ENCODE measurements around the gene SLC26A3.

The SLC26A3 gene

DNA sequence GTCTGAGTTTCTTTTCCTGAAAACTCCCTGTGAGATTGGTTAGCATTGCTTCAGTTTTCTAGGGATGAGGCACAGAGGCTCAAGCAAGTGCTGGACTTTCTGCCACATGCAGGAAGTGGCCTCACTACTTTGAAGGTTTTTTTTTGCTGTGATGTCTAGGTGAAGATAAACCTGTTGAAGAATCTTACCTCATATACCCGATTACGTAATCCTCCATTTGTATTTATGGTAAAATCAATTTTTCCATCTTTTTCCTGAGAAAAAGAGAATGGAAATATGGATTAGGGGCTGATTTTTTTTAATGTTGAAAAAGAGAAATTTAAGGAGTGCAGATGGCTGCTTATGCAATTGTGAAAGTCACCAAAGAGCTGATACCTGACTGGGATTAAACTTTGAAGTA, 35.6 kb downstream of the SLC26A3 start:
- Histone ChIP-seq H3K9me3 (ENCODE audit: control insufficient read depth in 5 of 5, low read length in 5 of 5) (no peaks in the 10 kb centered on the region), H3K4me1 (ENCODE audit: control insufficient read depth in 5 of 5, insufficient read depth in 5 of 5, low read length in 5 of 5) (no peaks in the 10 kb centered on the region), H3K9ac (ENCODE audit: low read length in 5 of 5) (no peak overlapping the region), H3K27me3 (ENCODE audit: control insufficient read depth in 5 of 5, insufficient read depth in 4 of 5, low read length in 5 of 5) (no peaks in the 10 kb centered on the region), H3K36me3 (ENCODE audit: control insufficient read depth in 5 of 5, insufficient read depth in 5 of 5, low read length in 5 of 5) (no peaks in the 10 kb centered on the region), H3K27ac (ENCODE audit: low read depth, low read length) (no peak overlapping the region), H3K4me3 (ENCODE audit: low read depth in 1 of 5, low read length in 5 of 5) (no peak overlapping the region)

DNA sequence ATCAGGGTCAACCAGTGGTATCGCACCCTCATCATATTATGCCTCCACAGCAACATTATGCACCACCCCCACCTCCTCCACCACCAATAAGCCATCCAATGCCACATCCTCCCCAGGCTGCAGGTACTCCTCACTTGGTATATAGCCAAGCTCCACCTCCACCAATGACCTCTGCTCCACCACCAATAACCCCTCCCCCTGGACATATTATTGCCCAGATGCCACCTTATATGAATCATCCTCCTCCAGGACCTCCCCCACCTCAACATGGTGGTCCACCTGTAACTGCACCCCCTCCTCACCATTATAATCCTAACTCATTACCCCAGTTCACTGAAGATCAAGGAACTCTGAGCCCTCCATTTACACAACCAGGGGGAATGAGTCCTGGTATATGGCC, 44.4 kb downstream of the SLC26A3 start:
- no peaks in the 10 kb centered on the region for H3K27me3 ChIP-seq (ENCODE audit: control insufficient read depth in 5 of 5, insufficient read depth in 4 of 5, low read length in 5 of 5)
- no peaks in the 10 kb centered on the region for H3K9me3 ChIP-seq (ENCODE audit: control insufficient read depth in 5 of 5, low read length in 5 of 5)
- H3K36me3 ChIP-seq (ENCODE audit: control insufficient read depth in 5 of 5, insufficient read depth in 5 of 5, low read length in 5 of 5) = peaks cover 35 to 59% (median 52%) of the 10 kb centered on the region in 5 donors
- no peak overlapping the region for H3K4me3 ChIP-seq (ENCODE audit: low read depth in 1 of 5, low read length in 5 of 5)
- no peak overlapping the region for H3K9ac ChIP-seq (ENCODE audit: low read length in 5 of 5)
- H3K4me1 ChIP-seq (ENCODE audit: control insufficient read depth in 5 of 5, insufficient read depth in 5 of 5, low read length in 5 of 5) = no peaks in the 10 kb centered on the region
- H3K27ac ChIP-seq (ENCODE audit: low read depth, low read length) = no peak overlapping the region

DNA sequence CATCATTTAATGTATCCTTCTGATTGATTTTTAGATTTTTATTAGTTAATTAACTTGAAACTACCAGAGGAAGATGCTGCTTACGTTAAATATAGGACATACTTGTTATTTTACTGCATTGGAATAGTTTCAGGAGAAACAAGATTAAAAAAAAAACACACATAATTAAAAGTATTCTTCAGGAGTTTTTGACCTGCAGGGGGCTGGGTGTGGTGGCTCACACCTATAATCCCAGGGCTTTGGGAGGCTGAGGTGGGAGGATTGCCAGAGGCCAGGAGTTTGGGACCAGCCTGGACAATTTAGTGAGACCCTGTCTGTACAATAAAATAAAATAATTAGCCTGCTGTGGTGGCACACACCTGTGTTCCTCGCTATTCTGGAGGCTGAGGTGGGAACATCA, 48.4 kb downstream of the SLC26A3 start:
- H3K4me1 ChIP-seq (ENCODE audit: control insufficient read depth in 5 of 5, insufficient read depth in 5 of 5, low read length in 5 of 5) = no peaks in the 10 kb centered on the region
- H3K27ac ChIP-seq (ENCODE audit: low read depth, low read length) = no peak overlapping the region
- H3K36me3 ChIP-seq (ENCODE audit: control insufficient read depth in 5 of 5, insufficient read depth in 5 of 5, low read length in 5 of 5) = peaks cover 54 to 73% (median 62%) of the 10 kb centered on the region in 5 donors
- H3K9ac ChIP-seq (ENCODE audit: low read length in 5 of 5) = no peak overlapping the region
- no peaks in the 10 kb centered on the region for H3K9me3 ChIP-seq (ENCODE audit: control insufficient read depth in 5 of 5, low read length in 5 of 5)
- no peak overlapping the region for H3K4me3 ChIP-seq (ENCODE audit: low read depth in 1 of 5, low read length in 5 of 5)
- no peaks in the 10 kb centered on the region for H3K27me3 ChIP-seq (ENCODE audit: control insufficient read depth in 5 of 5, insufficient read depth in 4 of 5, low read length in 5 of 5)

DNA sequence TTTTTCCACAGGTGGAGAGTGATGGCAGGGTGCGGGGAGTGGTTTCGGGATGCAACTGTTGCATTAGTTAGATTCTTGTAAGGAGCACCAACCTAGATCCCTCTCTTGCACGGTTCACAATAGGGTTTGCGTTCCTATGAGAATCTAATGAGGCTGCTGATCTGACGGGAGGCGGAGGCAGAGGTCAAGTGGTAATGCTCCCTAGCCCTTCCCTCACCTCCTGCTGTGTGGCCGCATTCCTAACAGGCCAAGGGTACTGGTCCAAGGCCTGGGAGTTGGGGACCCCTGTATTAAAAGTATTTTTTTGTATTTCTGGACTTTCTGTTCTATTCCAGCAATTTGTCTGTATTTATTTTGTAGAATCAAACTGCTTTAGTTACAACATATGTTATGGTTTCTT, 51.9 kb downstream of the SLC26A3 start:
- no peaks in the 10 kb centered on the region for H3K27me3 ChIP-seq (ENCODE audit: control insufficient read depth in 5 of 5, insufficient read depth in 4 of 5, low read length in 5 of 5)
- H3K4me1 ChIP-seq (ENCODE audit: control insufficient read depth in 5 of 5, insufficient read depth in 5 of 5, low read length in 5 of 5) = peaks cover 0 to 4% (median 2%) of the 10 kb centered on the region in 5 donors
- no peaks in the 10 kb centered on the region for H3K9me3 ChIP-seq (ENCODE audit: control insufficient read depth in 5 of 5, low read length in 5 of 5)
- no peak overlapping the region for H3K4me3 ChIP-seq (ENCODE audit: low read depth in 1 of 5, low read length in 5 of 5)
- H3K27ac ChIP-seq (ENCODE audit: low read depth, low read length) = no peak overlapping the region
- H3K36me3 ChIP-seq (ENCODE audit: control insufficient read depth in 5 of 5, insufficient read depth in 5 of 5, low read length in 5 of 5) = peaks cover 30 to 51% (median 41%) of the 10 kb centered on the region in 5 donors
- H3K9ac ChIP-seq (ENCODE audit: low read length in 5 of 5) = no peak overlapping the region

DNA sequence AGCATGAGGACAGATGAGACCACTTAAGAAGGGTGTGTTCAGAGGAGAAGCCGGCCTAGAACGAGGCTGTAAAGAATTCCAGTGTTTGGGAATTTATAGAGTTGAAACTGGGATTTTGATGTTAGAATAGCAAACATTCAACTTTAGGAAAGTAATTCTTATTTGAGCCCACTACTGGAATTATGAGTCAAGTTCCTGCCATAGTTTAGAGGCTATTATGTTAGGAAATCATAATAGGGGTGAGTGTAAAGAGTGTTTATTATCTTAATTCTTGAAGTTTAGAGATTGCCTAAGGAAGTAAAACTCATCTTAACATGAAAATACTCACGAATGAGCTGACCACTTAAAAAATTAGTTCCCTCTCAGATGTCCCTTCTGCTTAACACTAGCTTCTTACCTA, 57.0 kb downstream of the SLC26A3 start:
- no peak overlapping the region for H3K27ac ChIP-seq (ENCODE audit: low read depth, low read length)
- peaks cover 7 to 30% (median 27%) of the 10 kb centered on the region in 5 donors for H3K4me1 ChIP-seq (ENCODE audit: control insufficient read depth in 5 of 5, insufficient read depth in 5 of 5, low read length in 5 of 5)
- H3K36me3 ChIP-seq (ENCODE audit: control insufficient read depth in 5 of 5, insufficient read depth in 5 of 5, low read length in 5 of 5) = peaks cover 5 to 20% (median 10%) of the 10 kb centered on the region in 5 donors
- H3K4me3 ChIP-seq (ENCODE audit: low read depth in 1 of 5, low read length in 5 of 5) = no peak overlapping the region
- H3K27me3 ChIP-seq (ENCODE audit: control insufficient read depth in 5 of 5, insufficient read depth in 4 of 5, low read length in 5 of 5) = no peaks in the 10 kb centered on the region
- H3K9me3 ChIP-seq (ENCODE audit: control insufficient read depth in 5 of 5, low read length in 5 of 5) = no peaks in the 10 kb centered on the region
- peak overlapping the region in 2 of 5 donors; percentile 53 to 99 for H3K9ac ChIP-seq (ENCODE audit: low read length in 5 of 5)

DNA sequence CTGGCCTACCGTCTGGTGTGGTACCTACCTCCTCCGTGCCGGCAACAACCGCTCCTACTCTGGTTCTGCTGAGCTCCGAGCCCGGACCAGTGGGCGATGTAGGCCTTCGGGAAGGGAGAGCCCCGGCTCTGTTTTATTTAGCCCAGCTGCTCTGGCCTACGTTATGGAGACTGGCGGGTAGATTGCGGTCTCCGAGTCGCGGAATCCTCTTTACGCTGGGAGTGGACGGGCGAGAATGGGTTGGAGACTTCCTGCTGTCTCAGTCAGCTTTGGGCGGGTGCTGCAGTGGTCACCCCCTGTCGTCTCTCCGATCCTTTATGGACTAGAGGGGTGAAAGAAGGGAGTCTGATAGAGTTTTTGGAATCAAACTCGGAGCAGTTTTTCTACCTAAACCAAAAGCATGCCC, 58.7 kb downstream of the SLC26A3 start:
- peak overlapping the region; percentile 95 for H3K27ac ChIP-seq (ENCODE audit: low read depth, low read length)
- no peaks in the 10 kb centered on the region for H3K9me3 ChIP-seq (ENCODE audit: control insufficient read depth in 5 of 5, low read length in 5 of 5)
- H3K4me3 ChIP-seq (ENCODE audit: low read depth in 1 of 5, low read length in 5 of 5) = peak overlapping the region; percentile 94 to 99 (median 99)
- peaks cover 0 to 7% (median 4%) of the 10 kb centered on the region in 5 donors for H3K36me3 ChIP-seq (ENCODE audit: control insufficient read depth in 5 of 5, insufficient read depth in 5 of 5, low read length in 5 of 5)
- H3K9ac ChIP-seq (ENCODE audit: low read length in 5 of 5) = peak overlapping the region; percentile 87 to 99 (median 98)
- H3K27me3 ChIP-seq (ENCODE audit: control insufficient read depth in 5 of 5, insufficient read depth in 4 of 5, low read length in 5 of 5) = no peaks in the 10 kb centered on the region
- peaks cover 7 to 30% (median 27%) of the 10 kb centered on the region in 5 donors for H3K4me1 ChIP-seq (ENCODE audit: control insufficient read depth in 5 of 5, insufficient read depth in 5 of 5, low read length in 5 of 5)

DNA sequence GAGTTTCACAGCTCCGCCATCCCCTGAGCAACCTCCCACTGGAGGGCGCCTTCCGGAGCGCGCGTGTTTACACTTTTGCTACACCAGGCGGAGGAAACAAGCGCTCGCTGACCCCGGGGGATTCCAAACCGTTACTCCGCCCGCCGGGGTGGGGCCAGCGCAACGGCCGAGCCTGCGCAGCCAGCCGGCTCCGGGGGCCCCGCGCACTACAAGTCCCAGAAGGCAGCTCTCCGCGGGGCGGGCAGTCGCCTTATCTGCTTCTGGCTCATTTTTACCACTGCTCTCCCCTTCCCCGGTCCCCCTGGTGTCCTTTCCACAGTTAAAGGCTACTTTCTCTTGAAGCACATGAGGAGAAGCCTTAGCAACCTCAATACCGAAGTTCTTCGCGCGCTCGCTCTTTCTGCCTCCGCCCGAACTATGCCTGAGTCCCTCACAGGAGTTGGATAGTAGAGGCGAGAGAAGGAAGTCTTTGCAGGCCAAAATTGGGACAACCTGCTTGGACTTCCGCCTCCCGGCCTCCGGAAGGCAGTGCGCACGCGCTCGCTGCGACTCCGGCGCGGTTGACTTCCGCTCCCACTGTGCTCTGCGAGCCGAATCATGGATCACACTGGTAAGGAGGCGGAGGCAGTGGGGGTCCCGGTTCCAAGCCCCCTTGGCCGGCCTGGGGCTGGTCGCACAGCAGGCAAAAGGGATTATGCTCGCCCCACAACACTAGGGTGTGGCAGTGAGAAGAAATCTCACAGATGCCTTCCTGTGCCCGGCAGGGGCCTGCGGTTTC, 59.3 kb downstream of the SLC26A3 start, which contains the start of gene CBLL1:
Gene CBLL1, plus strand, starts transcription at position 576 of the 778 bp plus-strand sequence. Its CDS starts 22 bp downstream, at position 598.
- H3K27ac ChIP-seq (ENCODE audit: low read depth, low read length) = peak within 1 kb of the TSS; percentile 95
- H3K4me1 ChIP-seq (ENCODE audit: control insufficient read depth in 5 of 5, insufficient read depth in 5 of 5, low read length in 5 of 5) = peaks cover 7 to 30% (median 27%) of the 10 kb centered on the region in 5 donors
- H3K9ac ChIP-seq (ENCODE audit: low read length in 5 of 5) = peak within 1 kb of the TSS; percentile 87 to 99 (median 98)
- peak within 1 kb of the TSS; percentile 95 to 99 (median 99) for H3K4me3 ChIP-seq (ENCODE audit: low read depth in 1 of 5, low read length in 5 of 5)
- H3K9me3 ChIP-seq (ENCODE audit: control insufficient read depth in 5 of 5, low read length in 5 of 5) = no peaks in the 10 kb centered on the region
- peaks cover 0 to under 1% (median under 1%) of the 10 kb centered on the region in 5 donors for H3K36me3 ChIP-seq (ENCODE audit: control insufficient read depth in 5 of 5, insufficient read depth in 5 of 5, low read length in 5 of 5)
- no peaks in the 10 kb centered on the region for H3K27me3 ChIP-seq (ENCODE audit: control insufficient read depth in 5 of 5, insufficient read depth in 4 of 5, low read length in 5 of 5)

DNA sequence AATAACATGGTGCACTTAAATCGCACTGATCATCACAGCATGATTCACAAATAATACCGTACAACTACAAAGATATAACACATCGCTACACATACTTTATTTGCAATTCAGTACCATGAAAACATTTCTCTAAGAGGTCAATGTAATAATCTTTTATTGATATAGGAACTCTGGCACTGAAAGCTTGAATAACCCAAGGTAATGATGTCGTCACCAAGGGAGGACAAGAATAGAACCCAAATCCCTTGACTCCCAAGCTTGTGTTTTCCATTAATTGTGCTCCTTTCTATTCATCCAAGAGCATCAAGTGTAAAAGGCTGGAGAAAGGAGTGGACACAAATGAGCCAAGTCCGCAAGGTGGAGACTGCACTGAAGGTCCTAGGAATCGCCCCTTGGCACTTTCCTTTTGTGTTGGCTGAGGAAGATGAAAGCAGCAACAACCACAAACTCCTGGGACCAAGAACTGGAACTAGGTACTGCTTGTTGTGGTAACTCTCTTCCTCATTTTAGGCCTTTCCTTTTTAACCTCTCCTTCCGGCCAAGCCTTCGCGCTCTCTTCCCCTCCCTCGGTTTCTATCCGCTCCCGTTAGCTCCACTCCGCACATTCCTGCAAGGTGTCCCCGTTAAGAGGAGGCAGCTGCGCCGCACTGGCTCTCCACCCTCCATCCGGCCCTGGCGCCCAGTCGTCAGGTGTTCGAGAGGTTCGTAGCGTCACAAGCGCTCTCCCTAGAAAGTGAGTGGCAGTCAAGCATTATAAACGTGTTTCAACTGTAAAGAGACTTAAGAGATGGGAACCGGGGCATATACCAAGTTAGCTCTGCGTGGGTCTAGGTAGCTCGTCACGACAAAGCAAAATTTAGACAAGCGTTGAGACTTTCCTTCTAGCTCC, 60.1 kb downstream of the SLC26A3 start:
- H3K27ac ChIP-seq (ENCODE audit: low read depth, low read length) = peak overlapping the region; percentile 95
- no peaks in the 10 kb centered on the region for H3K27me3 ChIP-seq (ENCODE audit: control insufficient read depth in 5 of 5, insufficient read depth in 4 of 5, low read length in 5 of 5)
- H3K9me3 ChIP-seq (ENCODE audit: control insufficient read depth in 5 of 5, low read length in 5 of 5) = no peaks in the 10 kb centered on the region
- H3K4me1 ChIP-seq (ENCODE audit: control insufficient read depth in 5 of 5, insufficient read depth in 5 of 5, low read length in 5 of 5) = peaks cover 7 to 30% (median 27%) of the 10 kb centered on the region in 5 donors
- peak overlapping the region; percentile 73 to 99 (median 99) for H3K4me3 ChIP-seq (ENCODE audit: low read depth in 1 of 5, low read length in 5 of 5)
- peak overlapping the region; percentile 54 to 99 (median 89) for H3K9ac ChIP-seq (ENCODE audit: low read length in 5 of 5)
- H3K36me3 ChIP-seq (ENCODE audit: control insufficient read depth in 5 of 5, insufficient read depth in 5 of 5, low read length in 5 of 5) = no peaks in the 10 kb centered on the region

DNA sequence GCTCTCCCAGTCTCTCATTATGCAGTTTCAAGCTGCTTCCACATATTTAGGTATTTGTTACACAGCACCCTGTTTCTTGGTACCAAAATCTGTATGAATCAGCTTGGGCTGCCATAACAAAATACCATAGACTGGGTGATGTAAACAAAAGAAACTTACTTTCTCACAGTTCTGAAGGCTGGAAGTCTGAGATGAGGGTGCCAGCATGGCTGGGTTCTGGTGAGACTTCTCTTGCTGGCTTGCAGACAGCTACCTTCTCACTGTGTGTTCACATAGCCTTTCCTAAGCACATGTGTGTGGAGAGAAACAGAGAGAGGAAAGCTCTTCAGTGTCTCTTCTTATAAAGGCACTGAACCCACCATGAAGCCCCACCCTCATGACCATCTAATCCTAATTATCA, 74.7 kb downstream of the SLC26A3 start:
- H3K9ac ChIP-seq (ENCODE audit: low read length in 5 of 5) = no peak overlapping the region
- no peak overlapping the region for H3K27ac ChIP-seq (ENCODE audit: low read depth, low read length)
- H3K4me3 ChIP-seq (ENCODE audit: low read depth in 1 of 5, low read length in 5 of 5) = no peak overlapping the region
- no peaks in the 10 kb centered on the region for H3K9me3 ChIP-seq (ENCODE audit: control insufficient read depth in 5 of 5, low read length in 5 of 5)
- H3K27me3 ChIP-seq (ENCODE audit: control insufficient read depth in 5 of 5, insufficient read depth in 4 of 5, low read length in 5 of 5) = peaks cover 0 to 6% (median 0%) of the 10 kb centered on the region in 5 donors
- H3K36me3 ChIP-seq (ENCODE audit: control insufficient read depth in 5 of 5, insufficient read depth in 5 of 5, low read length in 5 of 5) = no peaks in the 10 kb centered on the region
- H3K4me1 ChIP-seq (ENCODE audit: control insufficient read depth in 5 of 5, insufficient read depth in 5 of 5, low read length in 5 of 5) = no peaks in the 10 kb centered on the region

All from subcutaneous abdominal adipose tissue (tissue), 5 donors.